ENCODE data around the gene CCNO.

CCNO gene

GRCh38 chr5:55232985-55233928 is at the start of gene CCNO:
TSS of gene CCNO (minus strand) at chr5:55233608. CDS start at chr5:55233523, 85 bp downstream.
- in situ Hi-C loops (cut with HindIII; ENCODE audit: low sequenced_read_pairs): loop anchor here (5.0 kb wide), 1 partner anchor 56 kb away; no protein-coding TSS in a partner anchor

DNA sequence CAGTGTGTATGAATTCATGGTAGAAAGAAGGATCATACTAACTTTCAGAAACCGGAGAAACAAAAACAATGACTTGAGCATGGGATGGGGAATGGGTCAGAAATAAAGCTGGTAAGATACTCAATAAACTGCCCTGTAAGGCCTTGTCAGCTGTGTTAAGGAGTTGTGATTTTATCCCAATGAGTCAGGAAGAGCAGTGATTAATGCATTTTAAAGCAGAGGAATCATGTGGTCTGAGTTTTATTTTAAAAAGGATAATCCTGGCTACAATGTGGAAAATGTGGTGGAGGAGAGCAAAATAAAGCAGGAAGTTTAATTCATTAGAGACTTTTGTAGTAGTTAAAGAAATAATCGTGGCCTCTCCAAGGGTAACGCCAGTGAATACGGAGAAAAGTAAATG is 45.4 kb upstream of the CCNO start:
- in situ Hi-C loops (cut with HindIII; ENCODE audit: low sequenced_read_pairs): no loop called here

DNA sequence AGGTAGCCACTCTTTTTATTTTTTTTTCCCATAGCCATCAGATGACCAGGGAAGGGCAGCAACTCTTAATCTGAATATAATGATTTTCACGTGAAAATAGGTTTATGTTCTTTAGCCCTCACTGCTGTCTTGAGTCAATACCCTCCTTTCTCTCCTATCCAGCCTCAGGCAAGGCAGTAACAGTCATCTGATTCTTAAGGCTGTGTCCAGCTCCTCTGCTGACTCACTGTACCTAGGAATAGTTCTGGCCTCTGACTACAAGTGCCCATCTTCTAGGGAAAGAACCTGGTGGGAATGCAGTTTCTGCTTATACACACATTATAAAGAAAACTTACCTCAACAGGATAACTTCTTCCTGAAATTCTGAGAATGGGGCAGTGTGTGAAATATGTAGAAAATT is 43.4 kb upstream of the CCNO start:
- in situ Hi-C loops (cut with HindIII; ENCODE audit: low sequenced_read_pairs): no loop called here

DNA sequence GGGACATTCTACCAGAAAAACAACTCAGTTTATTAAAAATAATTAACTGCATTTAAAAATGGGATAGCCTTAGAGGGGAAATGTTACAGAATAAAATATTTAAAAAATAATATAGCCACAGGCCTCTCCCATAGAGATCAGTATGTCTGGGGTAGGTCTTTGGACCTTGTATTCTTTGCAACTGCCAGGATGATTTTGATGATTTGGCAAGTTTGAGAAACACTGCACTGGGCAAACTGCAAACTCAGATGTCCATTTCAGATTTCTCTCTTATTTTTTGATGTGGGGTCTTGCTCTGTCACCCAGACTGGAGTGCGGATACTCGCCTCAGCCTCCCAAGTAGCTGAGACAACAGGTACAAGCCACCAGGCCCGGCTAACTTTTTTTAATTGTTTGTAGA is 24.9 kb upstream of the CCNO start:
- in situ Hi-C loops (cut with HindIII; ENCODE audit: low sequenced_read_pairs): no loop called here

GRCh38 chr5:55254802-55255201 is 21.4 kb upstream of the CCNO start:
- in situ Hi-C loops (cut with HindIII; ENCODE audit: low sequenced_read_pairs): no loop called here

- in situ Hi-C loops (cut with HindIII; ENCODE audit: low sequenced_read_pairs): no loop called here
Observed at GRCh38 chr5:55250064-55250463, 16.7 kb upstream of the CCNO start.

DNA sequence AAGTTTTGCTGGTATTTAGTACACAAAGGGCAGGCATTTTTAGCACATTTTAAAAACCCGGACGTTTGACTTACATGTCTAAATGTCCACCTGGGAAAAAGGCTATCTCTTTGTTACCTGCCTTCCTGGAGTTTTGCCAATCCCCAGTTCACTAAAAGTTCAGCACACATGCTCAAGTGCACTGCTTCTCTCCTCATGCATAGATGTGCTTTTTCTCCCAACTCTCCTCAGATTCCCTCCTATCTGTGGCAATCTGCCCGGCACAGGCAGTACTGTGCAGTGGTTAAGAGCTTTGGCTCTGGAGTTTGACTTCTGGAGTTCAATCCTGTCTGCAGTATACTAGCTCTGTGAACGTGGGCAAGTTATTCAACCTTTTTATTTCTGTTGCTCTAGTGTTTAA is 8.3 kb upstream of the CCNO start:
- in situ Hi-C loops (cut with HindIII; ENCODE audit: low sequenced_read_pairs): no loop called here

DNA sequence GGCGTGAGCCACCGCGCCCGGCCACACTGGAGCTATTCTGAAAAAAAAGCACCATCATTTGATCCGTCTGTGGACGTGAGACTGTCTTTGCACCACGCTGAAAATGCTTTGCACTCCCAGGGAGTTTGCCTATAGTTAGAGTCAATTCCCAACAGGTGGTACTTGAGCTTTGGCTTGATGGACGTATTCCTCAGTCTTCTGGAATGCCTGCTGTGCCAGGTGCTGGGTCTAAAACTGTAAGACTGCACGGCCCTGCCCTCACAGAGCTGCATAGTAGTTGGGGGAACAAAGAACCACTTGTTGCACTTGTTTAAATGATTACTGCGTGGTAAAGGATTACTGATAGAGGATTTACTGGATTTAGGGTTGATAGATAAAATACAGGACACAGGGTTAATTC is 3.4 kb upstream of the CCNO start:
- in situ Hi-C loops (cut with HindIII; ENCODE audit: low sequenced_read_pairs): no loop called here

DNA sequence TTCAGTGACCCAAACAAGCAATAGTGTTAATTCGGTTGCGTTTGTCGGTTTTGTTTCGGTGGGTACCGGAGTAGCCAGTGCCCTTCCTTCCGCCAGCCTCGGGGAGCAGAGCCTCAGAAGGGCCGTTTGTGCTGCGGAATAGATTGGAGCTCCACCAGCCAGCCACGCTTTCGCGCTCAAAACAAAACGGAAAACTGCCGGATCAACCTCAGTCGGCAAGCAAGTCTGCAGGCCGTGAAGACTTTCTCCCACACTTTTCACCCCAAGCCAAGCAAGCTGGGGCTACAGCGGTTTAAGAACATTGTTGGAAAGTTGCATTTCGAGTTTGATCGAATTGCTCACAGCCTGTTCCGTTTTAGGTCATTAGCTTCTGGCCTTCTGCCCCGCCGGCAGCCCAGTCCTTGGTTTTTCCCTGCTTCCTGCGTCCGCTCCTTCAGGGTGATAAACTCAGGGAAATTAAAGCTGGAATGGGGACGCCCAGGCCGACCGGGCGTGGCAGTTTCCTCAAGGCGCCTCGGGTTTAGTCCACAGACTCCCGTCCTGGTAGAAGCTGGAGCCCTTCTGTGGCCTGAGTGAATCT is 803 bp upstream of the CCNO start:
- in situ Hi-C loops (cut with HindIII; ENCODE audit: low sequenced_read_pairs): loop anchor here (5.0 kb wide), 1 partner anchor 57 kb away; no protein-coding TSS in a partner anchor

GRCh38 chr5:55232271-55232984 is 980 bp downstream of the CCNO start:
- in situ Hi-C loops (cut with HindIII; ENCODE audit: low sequenced_read_pairs): loop anchor here (5.0 kb wide), 1 partner anchor 55 kb away; no protein-coding TSS in a partner anchor

- in situ Hi-C loops (cut with HindIII; ENCODE audit: low sequenced_read_pairs): loop anchor here (5.0 kb wide), 1 partner anchor 55 kb away; no protein-coding TSS in a partner anchor
Observed at GRCh38 chr5:55231919-55232270, 1.5 kb downstream of the CCNO start.

DNA sequence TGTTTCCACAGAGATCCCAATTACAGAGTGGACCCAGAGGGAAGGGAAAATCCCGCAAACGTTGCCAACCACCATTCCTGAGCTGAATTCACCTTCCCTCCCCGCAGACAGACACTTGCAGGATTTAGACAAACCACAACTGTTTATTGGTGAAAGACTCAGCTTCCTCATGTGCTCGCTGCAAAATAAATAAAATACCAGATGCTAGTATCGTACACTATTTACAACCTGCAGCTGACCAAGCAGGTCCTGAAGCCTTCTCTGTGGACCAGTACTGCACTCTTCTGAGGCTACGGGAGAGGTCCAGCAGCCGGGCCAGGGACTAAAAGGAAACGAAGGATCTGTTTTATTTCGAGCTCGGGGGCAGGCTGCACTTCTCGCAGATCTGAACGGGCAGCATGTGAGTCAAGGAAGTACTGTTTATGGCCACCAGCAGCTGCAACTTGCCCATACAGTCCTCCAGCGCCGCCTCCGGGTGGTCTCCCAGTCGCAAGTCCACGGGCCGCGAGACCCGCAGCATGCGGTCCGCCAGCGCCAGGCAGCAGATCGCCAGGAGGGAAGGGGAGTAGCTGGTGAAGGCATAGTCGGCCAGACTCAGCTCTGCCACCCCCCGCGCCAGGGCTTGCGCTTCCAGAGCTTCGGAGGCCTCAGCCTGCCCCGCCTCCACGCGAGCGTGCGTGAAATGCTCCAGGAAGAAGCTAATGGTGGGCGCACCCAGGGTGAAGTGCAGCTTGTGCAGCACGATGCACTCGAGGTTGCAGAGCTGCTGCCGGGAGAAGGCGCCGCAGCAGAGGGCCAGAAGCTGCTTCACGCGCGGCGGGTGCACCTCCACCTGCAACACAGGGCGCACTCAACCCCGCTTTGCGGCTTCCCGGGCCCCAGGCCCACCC is 2.1 kb downstream of the CCNO start:
- in situ Hi-C loops (cut with HindIII; ENCODE audit: low sequenced_read_pairs): loop anchor here (5.0 kb wide), 1 partner anchor 54 kb away; no protein-coding TSS in a partner anchor

DNA sequence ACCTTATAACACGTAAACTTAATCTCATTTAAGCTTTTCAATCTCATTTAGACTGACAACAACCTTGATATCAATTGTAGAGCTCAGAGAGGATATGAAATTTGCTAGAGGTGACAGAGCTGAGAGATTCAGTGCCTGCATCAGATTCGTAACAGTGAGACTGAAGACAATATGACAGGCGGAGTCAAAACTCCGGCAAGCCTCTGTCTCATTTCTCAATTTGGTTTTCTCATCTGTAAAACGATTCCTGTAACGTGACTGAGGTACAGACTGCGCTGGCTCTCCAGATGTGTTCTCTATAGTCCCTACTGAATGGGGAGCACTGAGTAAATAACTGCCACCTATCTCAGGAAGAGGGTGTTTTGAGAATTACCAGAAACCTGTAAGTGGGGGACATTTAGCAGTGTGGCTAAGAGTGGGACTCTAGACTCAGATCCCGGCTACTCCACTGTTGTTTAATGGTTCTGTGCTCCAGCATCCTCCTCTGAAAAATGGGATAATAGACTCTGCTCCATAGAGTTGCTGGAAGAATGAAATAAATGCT is 3.2 kb downstream of the CCNO start:
- in situ Hi-C loops (cut with HindIII; ENCODE audit: low sequenced_read_pairs): loop anchor here (5.0 kb wide), 1 partner anchor 53 kb away; no protein-coding TSS in a partner anchor

DNA sequence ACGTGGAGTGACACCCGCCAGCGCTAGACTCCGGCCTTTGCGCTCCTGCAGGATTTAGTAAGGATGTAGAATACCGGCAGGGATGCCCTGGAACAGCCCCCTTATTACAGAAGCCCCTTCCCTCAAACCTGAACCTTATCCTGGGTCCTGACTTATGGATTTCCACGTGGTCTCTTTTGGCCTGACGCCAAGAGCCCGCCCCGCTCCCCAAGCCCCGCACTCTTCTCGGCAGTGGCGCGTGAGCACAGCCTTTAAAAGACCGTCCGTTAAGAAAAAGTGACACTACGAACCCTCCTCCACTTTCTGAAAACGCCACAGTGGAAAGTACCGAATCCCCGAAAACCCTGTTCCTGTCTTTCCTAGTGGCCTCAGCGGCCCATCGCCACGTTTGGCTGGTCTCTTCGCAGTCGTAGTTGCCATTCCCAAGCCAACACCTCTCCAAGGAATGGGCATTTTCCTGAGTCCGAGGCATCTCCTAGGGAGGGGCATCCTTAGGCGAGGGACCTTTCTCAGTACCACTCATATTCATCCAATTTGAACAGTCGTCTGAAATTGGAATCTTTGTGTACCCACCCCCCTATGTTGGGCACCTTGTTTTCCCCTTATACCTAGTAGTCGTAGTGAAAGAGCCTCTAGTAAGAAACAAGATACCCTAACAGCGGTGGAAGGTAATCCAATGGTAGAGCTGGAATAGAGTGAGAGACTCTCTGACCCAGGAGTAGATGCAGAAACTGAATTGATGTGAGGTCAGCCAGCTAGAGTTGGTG is 5.6 kb downstream of the CCNO start:
- in situ Hi-C loops (cut with HindIII; ENCODE audit: low sequenced_read_pairs): no loop called here

DNA sequence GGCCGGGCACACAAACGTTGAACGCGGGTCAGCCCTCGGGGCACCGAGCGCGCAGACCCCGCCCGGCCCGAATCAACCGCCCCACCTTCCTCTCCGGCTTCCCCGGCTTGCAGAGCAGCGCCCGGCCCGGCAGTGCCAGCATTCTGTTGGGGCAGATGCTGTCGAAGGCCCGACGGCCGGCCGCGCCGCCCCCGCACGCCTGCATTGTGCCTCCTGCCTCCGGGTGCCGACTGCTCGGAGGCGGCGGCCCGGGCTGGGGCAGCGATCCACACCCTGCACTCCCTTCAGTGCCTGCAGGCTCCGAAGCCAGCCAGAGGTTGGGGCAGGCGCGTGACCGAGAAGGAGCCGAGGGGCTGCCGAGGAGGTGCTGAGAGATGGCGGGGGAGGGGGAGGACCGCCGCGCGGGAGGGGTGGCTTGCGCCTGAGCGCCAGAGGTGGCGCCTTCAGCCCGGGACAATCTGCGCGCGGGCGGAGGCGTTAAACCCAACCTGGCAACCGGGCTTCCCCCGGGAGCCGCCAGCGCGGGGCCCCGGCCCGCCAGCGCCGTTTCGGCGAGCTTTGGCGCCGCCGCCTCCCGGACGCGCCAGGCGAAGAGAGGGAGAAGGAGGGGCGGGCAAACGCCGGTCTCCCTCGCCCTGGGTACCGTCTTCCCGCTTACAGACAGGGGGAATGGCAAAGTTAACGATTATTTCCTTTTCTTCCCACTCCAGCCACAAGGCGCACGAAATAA is 6.3 kb downstream of the CCNO start, which contains the start of gene MCIDAS:
Gene MCIDAS (minus strand): TSS at position 382 of the 730 bp plus-strand sequence. CDS start 177 bp downstream, at position 205.
- in situ Hi-C loops (cut with HindIII; ENCODE audit: low sequenced_read_pairs): no loop called here

DNA sequence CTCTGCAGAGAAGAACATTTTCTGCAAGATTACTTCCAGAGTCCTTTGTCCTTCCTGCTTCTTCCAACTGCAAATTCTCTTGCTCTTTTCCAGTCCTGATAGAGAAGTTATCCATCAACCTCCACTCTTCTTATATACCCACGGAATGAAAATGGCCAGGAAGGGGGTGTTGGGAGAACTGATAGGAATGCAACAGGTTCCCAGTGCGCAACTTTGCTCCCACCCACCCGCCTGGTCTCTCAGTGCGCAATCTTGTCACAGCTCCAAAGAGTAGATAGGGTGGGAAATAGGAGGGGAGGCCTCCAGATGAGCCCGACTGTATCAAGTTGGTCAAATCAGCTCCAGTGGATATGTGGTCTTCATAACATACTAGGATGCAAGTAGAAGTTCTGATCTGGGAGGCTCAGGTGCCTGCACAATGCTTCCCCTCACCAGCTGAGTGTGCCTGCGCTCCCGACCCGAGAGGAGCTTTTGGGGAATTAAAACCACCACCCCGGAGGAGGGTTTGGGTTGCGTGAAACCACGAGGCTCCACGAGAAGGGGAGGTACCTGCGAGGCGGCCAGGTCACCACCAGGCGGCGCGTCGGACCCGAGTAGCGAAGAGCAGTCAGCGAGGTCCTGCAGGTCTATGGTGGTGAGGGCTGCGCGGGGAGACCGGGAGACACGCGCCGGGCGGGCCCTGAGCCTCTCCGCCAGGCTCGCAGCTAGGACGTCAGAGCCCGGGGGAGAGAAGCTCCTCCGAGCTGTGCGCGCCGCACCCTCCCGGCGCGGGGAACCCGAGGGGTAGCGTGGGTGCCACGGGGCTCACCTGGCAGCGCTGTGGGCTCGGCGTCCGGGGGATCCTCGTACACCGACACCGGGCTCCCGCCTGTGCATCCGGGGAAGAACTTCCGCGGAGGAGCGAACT is 7.1 kb downstream of the CCNO start:
- in situ Hi-C loops (cut with HindIII; ENCODE audit: low sequenced_read_pairs): no loop called here

DNA sequence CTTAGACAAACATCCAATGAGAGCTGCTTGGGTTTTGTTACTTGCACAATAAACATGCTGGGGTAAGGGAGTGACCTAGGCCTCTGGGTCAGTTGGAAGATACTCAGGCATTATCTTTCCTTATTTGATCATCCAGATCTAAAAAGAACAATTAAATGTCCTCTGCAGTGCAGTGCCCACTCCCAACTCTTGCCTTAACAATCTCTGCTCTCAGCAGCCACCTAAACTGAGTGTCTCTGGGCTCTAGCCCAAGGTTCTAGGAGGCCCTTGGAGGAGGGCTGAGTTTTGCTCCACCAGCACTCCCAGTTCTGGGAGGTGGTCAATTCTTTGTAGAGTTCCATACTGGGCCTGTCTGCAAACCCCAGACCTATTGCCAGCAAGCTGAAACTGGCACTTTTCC is 8.1 kb downstream of the CCNO start:
- in situ Hi-C loops (cut with HindIII; ENCODE audit: low sequenced_read_pairs): no loop called here

Data from DLD1 (cell line).